KMS-11 (cell line): ENCODE data around the gene ENG.

Source experiments
- H2AFZ ChIP-seq: fragments of 200-600 bp; sonication (generic); 2 replicates; pipeline ENCODE4 v1.6.1; 2016; ENCODE audit warnings: antibody characterized with exemption, mixed run types, low read depth
- H3K27ac ChIP-seq: fragments of 200-600 bp; sonication (generic); 2 replicates; pipeline ENCODE4 v1.6.1; 2016; ENCODE audit warnings: mild to moderate bottlenecking, mixed run types
- H3K27me3 ChIP-seq: fragments of 200-600 bp; sonication (generic); 2 replicates; pipeline ENCODE4 v1.6.1; 2017; ENCODE audit warnings: mild to moderate bottlenecking, low read depth, mixed run types, moderate library complexity; ENCODE audit not compliant: insufficient read depth
- H3K36me3 ChIP-seq: fragments of 200-600 bp; sonication (generic); 2 replicates; pipeline ENCODE4 v1.6.1; 2017; ENCODE audit warnings: mild to moderate bottlenecking, mixed run types; ENCODE audit not compliant: insufficient read depth
- H3K4me1 ChIP-seq: fragments of 200-600 bp; sonication (generic); 2 replicates; pipeline ENCODE4 v1.6.1; 2016; ENCODE audit warnings: mild to moderate bottlenecking, low read depth, mixed run types; ENCODE audit not compliant: poor library complexity, severe bottlenecking
- H3K4me2 ChIP-seq: fragments of 200-600 bp; sonication (generic); 2 replicates; pipeline ENCODE4 v1.7.0; 2016; ENCODE audit warnings: mild to moderate bottlenecking, mixed run types
- H3K4me3 ChIP-seq: fragments of 200-600 bp; sonication (generic); IDR thresholded peaks from 2 replicates; pipeline ENCODE4 v1.6.1; 2017; ENCODE audit warnings: low read depth, low read length, mixed read lengths; ENCODE audit not compliant: insufficient read depth
- H3K79me2 ChIP-seq: fragments of 200-600 bp; sonication (generic); 2 replicates; pipeline ENCODE4 v1.6.1; 2016; ENCODE audit warnings: low read depth, mixed run types; ENCODE audit not compliant: insufficient read depth
- H3K9ac ChIP-seq: fragments of 200-600 bp; sonication (generic); 2 replicates; pipeline ENCODE4 v1.6.1; 2016; ENCODE audit warnings: mild to moderate bottlenecking, mixed run types
- H4K20me1 ChIP-seq: fragments of 200-600 bp; sonication (generic); 2 replicates; pipeline ENCODE4 v1.6.1; 2016; ENCODE audit warnings: mild to moderate bottlenecking, mixed run types; ENCODE audit not compliant: insufficient read depth
- TF ChIP-seq, protein P1 (sequence below): fragments of 200-600 bp; sonication (generic); conservative IDR thresholded peaks from 2 replicates; pipeline ENCODE4 v1.6.1; 2017; ENCODE audit warnings: low read depth, mild to moderate bottlenecking, antibody characterized with exemption, low read length, moderate library complexity, mixed read lengths

Gene ENG

DNA sequence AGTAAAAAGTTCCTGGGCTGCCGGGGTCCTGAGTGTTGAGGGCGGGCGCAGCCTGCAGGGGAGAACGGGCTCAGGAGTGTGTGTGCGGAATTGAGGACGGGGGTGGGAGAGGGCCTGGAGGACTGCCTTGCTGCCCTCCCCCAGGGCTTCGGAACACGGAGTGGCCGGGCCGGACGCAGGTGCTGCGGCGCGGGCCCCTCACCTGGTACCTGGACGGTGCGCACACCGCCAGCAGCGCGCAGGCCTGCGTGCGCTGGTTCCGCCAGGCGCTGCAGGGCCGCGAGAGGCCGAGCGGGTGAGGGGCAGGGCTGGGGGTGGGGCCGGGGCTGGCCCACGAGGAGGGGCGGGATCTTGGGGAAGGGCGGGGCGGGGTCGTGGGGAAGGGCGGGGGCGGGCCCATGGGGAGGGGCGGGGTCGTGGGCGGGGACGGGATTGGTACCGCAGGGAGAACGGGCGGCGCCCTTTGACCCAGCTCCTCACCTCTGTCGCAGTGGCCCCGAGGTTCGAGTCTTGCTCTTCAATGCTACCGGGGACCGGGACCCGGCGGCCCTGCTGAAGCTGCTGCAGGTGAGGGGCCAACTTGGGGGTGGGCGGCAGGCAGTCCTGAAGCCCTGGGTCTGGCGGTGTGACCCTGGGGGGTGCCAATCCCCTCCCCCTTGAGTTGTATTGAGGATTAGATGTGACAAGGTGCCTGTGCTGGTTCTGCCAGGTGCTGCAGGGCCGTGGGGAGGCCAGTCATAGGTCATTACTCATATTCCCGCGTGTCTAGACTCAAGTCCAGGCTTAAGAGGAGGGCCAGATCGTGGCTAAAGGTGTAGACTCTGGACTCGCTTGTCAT is 44.7 kb downstream of the ENG start:
- Histone ChIP-seq H3K36me3 (no peaks in the 10 kb centered on the region), H3K4me1 (peaks cover 6% of the 10 kb centered on the region), H3K79me2 (peaks cover 11% of the 10 kb centered on the region; the same call in 1 of the 2 replicates), H3K9ac (no peak overlapping the region), H3K27ac (no peak overlapping the region), H2AFZ (no peak overlapping the region), H4K20me1 (no peaks in the 10 kb centered on the region), H3K4me2 (no peak overlapping the region), H3K4me3 (no peak overlapping the region), H3K27me3 (no peaks in the 10 kb centered on the region)
- TF ChIP-seq, protein P1, sequence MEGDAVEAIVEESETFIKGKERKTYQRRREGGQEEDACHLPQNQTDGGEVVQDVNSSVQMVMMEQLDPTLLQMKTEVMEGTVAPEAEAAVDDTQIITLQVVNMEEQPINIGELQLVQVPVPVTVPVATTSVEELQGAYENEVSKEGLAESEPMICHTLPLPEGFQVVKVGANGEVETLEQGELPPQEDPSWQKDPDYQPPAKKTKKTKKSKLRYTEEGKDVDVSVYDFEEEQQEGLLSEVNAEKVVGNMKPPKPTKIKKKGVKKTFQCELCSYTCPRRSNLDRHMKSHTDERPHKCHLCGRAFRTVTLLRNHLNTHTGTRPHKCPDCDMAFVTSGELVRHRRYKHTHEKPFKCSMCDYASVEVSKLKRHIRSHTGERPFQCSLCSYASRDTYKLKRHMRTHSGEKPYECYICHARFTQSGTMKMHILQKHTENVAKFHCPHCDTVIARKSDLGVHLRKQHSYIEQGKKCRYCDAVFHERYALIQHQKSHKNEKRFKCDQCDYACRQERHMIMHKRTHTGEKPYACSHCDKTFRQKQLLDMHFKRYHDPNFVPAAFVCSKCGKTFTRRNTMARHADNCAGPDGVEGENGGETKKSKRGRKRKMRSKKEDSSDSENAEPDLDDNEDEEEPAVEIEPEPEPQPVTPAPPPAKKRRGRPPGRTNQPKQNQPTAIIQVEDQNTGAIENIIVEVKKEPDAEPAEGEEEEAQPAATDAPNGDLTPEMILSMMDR = no peak

DNA sequence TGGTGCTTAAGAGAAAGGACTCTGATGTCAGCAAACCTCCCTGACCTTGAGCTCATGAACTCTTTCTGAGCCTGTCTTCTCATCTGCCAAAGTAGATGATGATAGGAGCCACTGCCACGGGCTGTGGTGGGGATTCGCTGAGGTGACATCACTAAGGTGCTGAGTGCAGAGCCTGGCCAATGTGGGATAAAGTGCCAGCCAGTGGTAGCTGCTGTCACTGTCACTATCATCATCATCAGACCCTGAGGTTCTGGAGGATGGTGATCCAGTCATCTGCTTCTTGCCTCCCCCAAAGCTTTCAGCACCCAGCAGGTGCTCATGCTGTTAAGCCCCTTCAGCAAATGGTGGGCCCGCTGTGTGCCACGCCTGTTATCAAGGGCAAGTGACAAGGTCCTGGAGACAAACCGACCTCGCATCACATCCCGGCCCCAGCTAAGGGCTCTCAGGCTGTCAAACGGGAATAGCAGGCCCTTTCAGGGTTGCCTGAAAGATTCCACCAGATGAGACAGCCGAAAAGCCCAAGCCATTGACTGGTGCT is 45.4 kb downstream of the ENG start:
- no peak overlapping the region for H3K27ac ChIP-seq
- H2AFZ ChIP-seq = no peak overlapping the region
- H3K4me3 ChIP-seq = no peak overlapping the region
- H3K4me2 ChIP-seq = no peak overlapping the region
- H3K36me3 ChIP-seq = no peaks in the 10 kb centered on the region
- peaks cover 17% of the 10 kb centered on the region for H3K79me2 ChIP-seq
- TF ChIP-seq, protein P1 = no peak
- H3K9ac ChIP-seq = no peak overlapping the region
- no peaks in the 10 kb centered on the region for H4K20me1 ChIP-seq
- H3K27me3 ChIP-seq = no peaks in the 10 kb centered on the region
- H3K4me1 ChIP-seq = peaks cover 12% of the 10 kb centered on the region

DNA sequence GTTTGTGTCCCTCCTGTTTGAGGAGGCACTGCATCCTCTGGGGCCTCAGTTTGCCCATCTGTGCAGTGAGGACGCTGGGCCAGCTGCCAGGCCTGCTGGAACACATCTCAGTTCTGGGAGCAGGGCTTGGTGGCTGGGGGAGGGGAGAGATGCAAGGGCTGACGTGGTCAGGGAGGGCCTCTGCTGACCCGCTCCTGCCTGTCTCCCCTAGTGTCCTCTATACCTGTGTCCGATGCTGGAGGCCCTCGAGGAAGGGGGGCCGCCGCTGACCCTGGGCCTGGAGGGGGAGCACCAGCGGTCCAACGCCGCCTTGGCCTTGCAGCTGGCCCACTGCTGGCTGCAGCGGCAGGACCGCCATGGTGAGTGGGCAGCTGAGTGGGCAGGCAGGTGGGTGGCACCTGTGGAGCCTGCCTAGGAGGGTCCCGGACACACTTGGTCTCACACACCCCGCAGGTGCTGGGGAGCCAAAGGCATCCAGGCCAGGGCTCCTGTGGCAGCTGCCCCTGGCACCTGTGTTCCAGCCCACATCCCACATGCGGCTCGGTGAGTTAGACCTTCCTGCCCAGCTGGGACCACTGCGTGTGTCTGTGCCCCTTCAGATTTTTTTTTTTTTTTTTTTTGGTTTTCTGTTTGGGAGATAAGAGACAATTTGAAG is 46.0 kb downstream of the ENG start:
- Histone ChIP-seq H3K27me3 (no peaks in the 10 kb centered on the region), H3K4me1 (peaks cover 16% of the 10 kb centered on the region), H4K20me1 (no peaks in the 10 kb centered on the region), H3K27ac (no peak overlapping the region), H3K4me2 (no peak overlapping the region), H3K36me3 (no peaks in the 10 kb centered on the region), H3K79me2 (peaks cover 23% of the 10 kb centered on the region), H3K9ac (no peak overlapping the region), H2AFZ (no peak overlapping the region), H3K4me3 (no peak overlapping the region)
- TF ChIP-seq, protein P1 = no peak

DNA sequence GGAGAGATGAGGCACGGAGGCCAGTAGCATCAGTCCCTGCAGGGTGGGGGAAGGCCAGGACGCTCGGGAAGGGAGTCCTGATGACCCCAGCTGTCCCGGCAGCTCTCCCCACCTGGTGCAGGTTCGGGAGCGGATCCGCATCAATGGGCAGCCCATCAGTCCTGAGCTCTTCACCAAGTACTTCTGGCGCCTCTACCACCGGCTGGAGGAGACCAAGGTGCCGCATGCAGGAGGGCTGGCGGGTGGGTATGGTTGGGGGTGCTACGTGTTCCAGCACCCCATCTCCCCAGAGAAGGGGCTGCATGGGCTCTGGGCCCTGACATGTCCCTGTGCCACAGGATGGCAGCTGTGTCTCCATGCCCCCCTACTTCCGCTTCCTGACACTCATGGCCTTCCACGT is 47.6 kb downstream of the ENG start:
- Histone ChIP-seq H3K36me3 (no peaks in the 10 kb centered on the region), H3K79me2 (peaks cover 29% of the 10 kb centered on the region), H3K4me1 (peaks cover 22% of the 10 kb centered on the region), H3K9ac (no peak overlapping the region), H3K27ac (no peak overlapping the region), H4K20me1 (no peaks in the 10 kb centered on the region), H2AFZ (no peak overlapping the region), H3K4me2 (no peak overlapping the region), H3K4me3 (no peak overlapping the region), H3K27me3 (no peaks in the 10 kb centered on the region)
- TF ChIP-seq, protein P1 = no peak
